ENCODE measurements around the gene PANK3.
"Not testable (repeated sequence)": the region's sequence is repeated elsewhere in the genome, so short reads cannot be mapped to it uniquely, and the experiment has no call there.

Gene PANK3

GRCh38 chr5:168578538-168579487, at the start of gene PANK3:
Gene PANK3 (minus strand): TSS chr5:168579368. CDS start chr5:168579283, 85 bp downstream.
- no peak for DNase-seq (ENCODE audit: low read depth in 2 of 2)

DNA sequence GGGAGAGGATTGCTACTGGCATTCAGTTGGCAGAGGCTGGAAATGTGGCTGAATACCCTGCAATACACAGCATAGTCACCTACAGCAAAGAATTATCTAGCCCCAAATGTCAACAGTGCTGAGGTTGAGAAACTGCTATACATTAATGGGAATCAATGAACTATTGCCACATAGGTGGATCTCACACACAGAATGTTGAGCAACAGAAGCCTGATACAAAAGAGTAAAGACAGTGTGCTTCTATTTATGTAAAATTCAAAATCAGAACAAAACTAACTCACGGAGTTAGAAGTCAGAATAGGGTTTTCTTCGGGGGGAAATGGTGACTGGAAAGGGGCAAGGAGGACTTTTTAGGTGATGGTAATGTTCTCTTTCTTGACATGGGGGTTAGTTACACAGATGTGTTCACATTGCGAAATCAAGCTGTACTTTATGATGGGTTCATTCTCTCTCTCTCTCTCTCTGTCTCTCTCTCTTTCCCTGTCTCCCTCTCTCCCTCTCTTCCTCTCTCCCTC, 45.7 kb upstream of the PANK3 start:
- DNase-seq (ENCODE audit: low read depth in 2 of 2), result no peak

DNA sequence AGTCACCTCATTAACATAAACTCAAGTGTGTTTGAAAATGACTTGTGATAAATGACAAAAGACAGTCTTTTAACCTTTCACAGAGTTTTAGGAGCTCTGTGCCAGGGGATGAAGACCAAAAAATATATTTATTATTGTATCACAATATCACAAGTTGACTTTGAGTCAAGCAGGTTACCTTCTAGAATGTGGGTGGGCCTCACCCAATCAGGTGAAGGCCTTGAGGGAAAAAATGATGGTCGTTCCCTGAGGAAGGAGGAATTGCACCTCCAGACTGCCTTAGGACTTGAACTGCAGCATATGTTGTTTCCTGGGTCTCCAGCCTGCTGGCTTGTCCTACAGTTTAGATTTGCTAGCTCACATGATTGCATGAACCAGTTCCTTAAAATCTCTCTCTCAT, 41.6 kb upstream of the PANK3 start:
- DNase-seq (ENCODE audit: low read depth in 2 of 2), result no peak

GRCh38 chr5:168614661-168615060, 35.5 kb upstream of the PANK3 start:
- DNase-seq (ENCODE audit: low read depth in 2 of 2), result no peak

DNA sequence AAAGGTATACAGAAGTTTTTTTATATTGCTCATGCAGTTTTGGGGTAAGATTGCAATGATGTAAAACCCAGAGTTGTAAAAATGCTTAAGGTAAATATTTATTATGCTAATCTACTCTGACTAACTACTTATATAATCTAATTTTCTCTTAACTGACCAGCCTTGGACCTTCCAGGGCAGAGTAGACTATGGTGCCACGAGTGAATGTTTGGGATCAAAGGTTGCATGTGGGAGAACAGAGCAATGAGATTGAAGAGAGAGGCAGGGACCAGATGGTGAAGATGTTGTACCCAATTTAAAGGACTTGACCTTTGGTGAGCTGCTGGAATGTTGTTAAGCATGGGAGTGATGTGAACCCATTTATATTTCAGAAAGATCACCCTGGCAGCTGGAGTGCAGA, 34.8 kb upstream of the PANK3 start:
- DNase-seq (ENCODE audit: low read depth in 2 of 2), result no peak

GRCh38 chr5:168613396-168613795, 34.2 kb upstream of the PANK3 start:
- DNase-seq (ENCODE audit: low read depth in 2 of 2), result no peak

DNA sequence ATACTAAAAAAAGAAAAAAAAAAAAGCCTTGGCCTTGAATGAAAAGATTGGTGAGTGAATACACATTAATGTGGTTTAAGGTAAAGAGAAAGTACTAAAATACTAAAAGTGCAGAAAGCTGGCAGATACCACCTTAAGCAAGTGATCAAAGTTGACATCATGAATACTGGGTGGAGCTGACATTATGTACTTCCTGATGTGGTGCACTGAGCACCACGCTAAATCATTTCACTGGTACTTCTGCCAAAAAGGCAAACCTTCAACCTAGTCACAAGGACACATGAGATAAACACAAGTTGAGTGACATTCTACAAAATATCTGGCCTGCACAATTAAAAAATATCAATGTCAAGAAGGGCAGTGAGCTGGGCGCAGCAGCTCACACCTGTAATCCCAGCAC, 33.8 kb upstream of the PANK3 start:
- no peak for DNase-seq (ENCODE audit: low read depth in 2 of 2)

- no peak for DNase-seq (ENCODE audit: low read depth in 2 of 2)
Observed at GRCh38 chr5:168612123-168612522, 33.0 kb upstream of the PANK3 start.

DNA sequence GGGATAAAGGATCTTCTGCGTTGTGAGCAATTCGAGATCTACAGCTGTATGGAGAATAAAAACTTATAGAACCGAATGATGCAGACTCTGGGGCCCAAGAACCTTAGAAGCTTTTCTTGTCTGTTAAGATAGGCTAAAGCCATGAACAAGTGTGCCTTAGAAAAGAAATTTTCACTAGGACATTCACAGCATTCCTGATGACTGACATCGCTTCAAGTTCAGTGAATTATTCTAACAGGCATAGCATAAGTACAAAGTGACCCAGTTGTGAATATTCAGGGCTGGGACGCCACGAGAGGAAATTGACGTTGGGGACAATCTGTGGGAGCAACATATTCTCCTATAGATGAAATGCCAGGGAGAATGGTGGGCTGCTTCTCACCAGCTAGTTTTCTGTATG, 32.0 kb upstream of the PANK3 start:
- DNase-seq (ENCODE audit: low read depth in 2 of 2), result no peak

- DNase-seq (ENCODE audit: low read depth in 2 of 2), result no peak
Observed at GRCh38 chr5:168609806-168610482, 30.8 kb upstream of the PANK3 start.

- no peak for DNase-seq (ENCODE audit: low read depth in 2 of 2)
Observed at GRCh38 chr5:168608821-168609220, 29.7 kb upstream of the PANK3 start.

DNA sequence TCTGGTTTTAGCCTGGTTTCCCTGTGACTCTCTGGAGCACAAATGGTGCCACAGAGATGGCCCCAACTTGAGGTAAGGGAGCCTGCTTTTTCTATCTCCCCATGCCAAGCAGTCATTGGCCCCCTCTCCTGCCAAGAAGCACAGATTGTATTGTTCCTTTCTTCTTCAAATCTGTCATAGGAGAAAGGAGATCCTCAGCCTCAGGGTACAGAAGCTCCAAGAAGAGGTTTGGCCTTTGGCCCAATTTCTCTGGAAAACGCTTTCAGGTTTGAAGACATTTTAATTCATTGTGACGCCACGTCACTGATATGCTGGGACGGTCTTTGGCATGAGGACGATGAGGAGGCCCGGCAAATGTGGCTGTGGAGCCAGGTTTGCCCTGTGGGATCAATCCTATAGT, 29.2 kb upstream of the PANK3 start:
- no peak for DNase-seq (ENCODE audit: low read depth in 2 of 2)

GRCh38 chr5:168607946-168608345, 28.8 kb upstream of the PANK3 start:
- DNase-seq (ENCODE audit: low read depth in 2 of 2), result peak in 1 of 2 donors; percentile 2

DNA sequence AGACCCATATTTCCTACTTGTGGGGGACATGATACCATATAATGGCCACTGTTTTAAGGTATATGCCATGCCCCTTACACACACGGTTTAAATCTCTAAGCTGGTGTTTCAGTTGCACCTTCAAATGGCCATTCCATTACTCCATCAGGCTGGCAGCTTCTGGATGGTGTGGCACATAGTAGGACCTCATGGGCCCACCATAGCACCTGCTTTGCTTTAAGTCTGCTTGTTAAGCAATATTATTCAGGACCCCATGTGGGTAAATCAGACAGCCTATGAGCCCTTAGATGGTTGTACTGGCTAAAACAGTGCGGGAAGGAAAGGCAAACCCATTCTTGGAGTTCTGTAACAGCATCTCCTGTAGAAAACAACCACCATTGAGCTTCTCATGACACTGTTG, 27.4 kb upstream of the PANK3 start:
- no peak for DNase-seq (ENCODE audit: low read depth in 2 of 2)

GRCh38 chr5:168604436-168604835, 25.3 kb upstream of the PANK3 start:
- no peak for DNase-seq (ENCODE audit: low read depth in 2 of 2)

- DNase-seq (ENCODE audit: low read depth in 2 of 2), result no peak
Observed at GRCh38 chr5:168603746-168604145, 24.6 kb upstream of the PANK3 start.

DNA sequence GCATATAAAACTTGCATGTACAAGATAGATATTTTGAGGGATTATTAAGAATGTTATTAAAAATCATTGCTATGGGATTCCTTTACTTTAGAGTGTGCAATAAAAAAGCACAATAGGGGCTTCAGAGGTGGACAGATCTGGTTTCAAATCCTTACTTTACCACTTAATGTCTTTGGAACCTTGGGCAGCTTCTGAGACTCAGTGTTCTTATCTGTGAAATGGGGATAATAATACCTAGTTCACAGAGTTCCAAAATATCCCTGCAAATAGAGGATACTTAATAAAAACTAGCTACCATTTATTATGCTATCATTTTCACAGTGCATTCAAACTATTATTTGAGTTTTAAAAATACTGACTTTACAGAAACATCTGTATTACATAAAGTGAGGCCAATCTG, 23.3 kb upstream of the PANK3 start:
- no peak for DNase-seq (ENCODE audit: low read depth in 2 of 2)

DNA sequence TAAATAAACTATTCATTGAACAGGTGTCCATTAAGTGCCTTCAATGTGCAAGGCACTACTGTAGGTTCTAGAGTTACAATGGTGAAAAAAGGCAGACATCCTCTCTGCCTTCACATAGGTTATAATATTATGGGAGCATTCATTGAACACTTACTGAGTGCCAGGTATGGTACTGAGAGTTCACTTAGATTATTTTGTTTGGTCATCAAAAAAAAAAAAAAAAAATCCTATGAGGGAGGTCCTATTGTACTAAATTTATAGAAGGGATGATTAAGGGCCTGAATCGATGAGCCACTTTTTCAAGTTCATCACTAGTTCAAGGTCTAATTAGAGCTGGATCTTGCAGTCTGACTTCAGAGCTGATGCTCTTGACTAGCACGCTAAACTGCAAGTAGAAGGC, 22.8 kb upstream of the PANK3 start:
- no peak for DNase-seq (ENCODE audit: low read depth in 2 of 2)

GRCh38 chr5:168600409-168600808, 21.2 kb upstream of the PANK3 start:
- DNase-seq (ENCODE audit: low read depth in 2 of 2), result no peak

GRCh38 chr5:168599826-168600225, 20.7 kb upstream of the PANK3 start:
- no peak for DNase-seq (ENCODE audit: low read depth in 2 of 2)

- no peak for DNase-seq (ENCODE audit: low read depth in 2 of 2)
Observed at GRCh38 chr5:168598639-168599038, 19.5 kb upstream of the PANK3 start.

GRCh38 chr5:168596927-168597326, 17.8 kb upstream of the PANK3 start:
- DNase-seq (ENCODE audit: low read depth in 2 of 2), result no peak

GRCh38 chr5:168596122-168596521, 17.0 kb upstream of the PANK3 start:
- DNase-seq (ENCODE audit: low read depth in 2 of 2), result not testable (repeated sequence)

All from activated CD4-positive, alpha-beta T cell treated with anti-CD3 and anti-CD28 coated beads for 24 hours (primary cell).